MM.1S (cell line): ENCODE data around the gene PTRH1.

Source experiments
- DNase-seq: peaks from one replicate; pipeline ENCODE4 v3.0.0-alpha.2; 2015
- H2AFZ ChIP-seq: fragments of 300-600 bp; sonication (generic); 2 replicates; pipeline ENCODE4 v1.6.0; 2016; ENCODE audit warnings: antibody characterized with exemption, low read length
- H3F3A ChIP-seq: fragments of 300-600 bp; sonication (generic); 2 replicates; pipeline ENCODE4 v1.6.1; 2016; ENCODE audit warnings: mild to moderate bottlenecking, antibody characterized with exemption, low read length, moderate library complexity, mixed read lengths; ENCODE audit not compliant: insufficient read depth
- H3K27ac ChIP-seq: fragments of 300-600 bp; sonication (generic); 2 replicates; pipeline ENCODE4 v1.5.1; 2016; ENCODE audit warnings: mild to moderate bottlenecking, low read length
- H3K27me3 ChIP-seq: fragments of 300-600 bp; sonication (generic); replicated peaks from 2 replicates; pipeline ENCODE4 v1.6.0; 2016; ENCODE audit warnings: low read length; ENCODE audit not compliant: insufficient read depth
- H3K36me3 ChIP-seq: fragments of 300-600 bp; sonication (generic); replicated peaks from 2 replicates; pipeline ENCODE4 v1.6.1; 2016; ENCODE audit warnings: mild to moderate bottlenecking, low read length, mixed read lengths; ENCODE audit not compliant: insufficient read depth
- H3K4me1 ChIP-seq: fragments of 300-600 bp; sonication (generic); 2 replicates; pipeline ENCODE4 v1.6.1; 2016; ENCODE audit warnings: low read length, mixed read lengths
- H3K4me2 ChIP-seq: fragments of 300-600 bp; sonication (generic); 2 replicates; pipeline ENCODE4 v1.6.0; 2016; ENCODE audit warnings: low read depth, low read length
- H3K4me3 ChIP-seq: fragments of 300-600 bp; sonication (generic); 2 replicates; pipeline ENCODE4 v1.5.1; 2016; ENCODE audit warnings: low read length, mixed read lengths
- H3K79me2 ChIP-seq: fragments of 300-600 bp; sonication (generic); 2 replicates; pipeline ENCODE4 v1.6.1; 2016; ENCODE audit warnings: mixed run types, low read length, mixed read lengths
- H3K9ac ChIP-seq: fragments of 300-600 bp; sonication (generic); 2 replicates; pipeline ENCODE4 v1.6.1; 2016; ENCODE audit warnings: low read length, mixed read lengths
- H3K9me2 ChIP-seq: fragments of 300-600 bp; sonication (generic); replicated peaks from 2 replicates; pipeline ENCODE4 v1.6.1; 2016; ENCODE audit warnings: mild to moderate bottlenecking, low read length, mixed read lengths; ENCODE audit not compliant: insufficient read depth
- H3K9me3 ChIP-seq: fragments of 300-600 bp; sonication (generic); replicated peaks from 2 replicates; pipeline ENCODE4 v1.6.1; 2016; ENCODE audit warnings: mild to moderate bottlenecking, low read length, mixed read lengths; ENCODE audit not compliant: insufficient read depth
- H4K20me1 ChIP-seq: fragments of 300-600 bp; sonication (generic); 2 replicates; pipeline ENCODE4 v1.6.1; 2016; ENCODE audit warnings: mild to moderate bottlenecking, low read length, moderate library complexity, mixed read lengths; ENCODE audit not compliant: insufficient read depth
- EZH2 ChIP-seq: fragments of 300-600 bp; sonication (generic); optimal IDR thresholded peaks from 2 replicates; pipeline ENCODE3; 2017; ENCODE audit warnings: low read depth, mild to moderate bottlenecking, antibody characterized with exemption, low read length, mixed read lengths
- EZH2phosphoT487 ChIP-seq: fragments of 300-600 bp; sonication (generic); IDR thresholded peaks from 2 replicates; pipeline ENCODE4 v1.6.1; 2018; ENCODE audit warnings: antibody characterized with exemption, low read length
- TF ChIP-seq, protein P1 (sequence below): fragments of 300-600 bp; sonication (generic); IDR thresholded peaks from 2 replicates; pipeline ENCODE4 v1.5.1; 2016; ENCODE audit warnings: antibody characterized with exemption, low read length, mixed read lengths

Gene PTRH1

DNA sequence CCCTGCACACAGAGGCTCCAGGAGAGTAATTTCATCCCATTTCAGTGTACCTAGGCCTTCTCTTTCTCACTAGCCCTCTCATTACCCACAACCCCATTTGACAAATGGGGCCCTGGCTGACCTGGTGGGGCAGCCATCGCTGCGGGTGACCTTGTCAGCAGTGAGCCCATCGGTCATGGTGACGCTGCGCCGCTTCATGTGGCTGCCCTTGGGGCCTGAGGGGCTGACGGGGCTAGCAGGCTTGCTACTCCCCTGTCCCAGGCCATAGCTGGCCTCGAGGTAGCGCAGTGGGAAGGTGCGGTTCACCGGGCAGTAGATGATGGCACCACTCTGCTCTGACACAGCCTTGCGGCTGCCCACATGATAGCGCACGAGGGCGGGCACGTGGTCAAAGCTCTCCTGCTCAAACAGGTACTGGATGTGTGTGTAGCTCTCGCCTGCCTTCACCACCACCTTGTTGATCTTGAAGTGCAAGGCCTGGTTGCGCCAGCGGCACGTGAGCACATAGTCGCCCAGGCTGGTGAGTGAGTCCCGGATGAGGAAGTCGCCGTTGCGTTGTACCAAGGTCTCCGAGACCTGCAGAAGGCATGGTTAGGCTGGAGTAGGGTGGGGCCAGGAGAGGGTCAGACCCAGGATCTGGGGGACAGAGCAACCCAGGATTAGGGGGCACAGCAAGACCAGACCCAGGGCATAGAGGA lies 33.8 kb upstream of the PTRH1 start:
- no peak overlapping the region for H3K27ac ChIP-seq
- H3K9me3 ChIP-seq = no peaks in the 10 kb centered on the region
- no peaks in the 10 kb centered on the region for H3K9me2 ChIP-seq
- no peak overlapping the region for H2AFZ ChIP-seq
- H3K4me2 ChIP-seq = no peak overlapping the region
- TF ChIP-seq, protein P1, sequence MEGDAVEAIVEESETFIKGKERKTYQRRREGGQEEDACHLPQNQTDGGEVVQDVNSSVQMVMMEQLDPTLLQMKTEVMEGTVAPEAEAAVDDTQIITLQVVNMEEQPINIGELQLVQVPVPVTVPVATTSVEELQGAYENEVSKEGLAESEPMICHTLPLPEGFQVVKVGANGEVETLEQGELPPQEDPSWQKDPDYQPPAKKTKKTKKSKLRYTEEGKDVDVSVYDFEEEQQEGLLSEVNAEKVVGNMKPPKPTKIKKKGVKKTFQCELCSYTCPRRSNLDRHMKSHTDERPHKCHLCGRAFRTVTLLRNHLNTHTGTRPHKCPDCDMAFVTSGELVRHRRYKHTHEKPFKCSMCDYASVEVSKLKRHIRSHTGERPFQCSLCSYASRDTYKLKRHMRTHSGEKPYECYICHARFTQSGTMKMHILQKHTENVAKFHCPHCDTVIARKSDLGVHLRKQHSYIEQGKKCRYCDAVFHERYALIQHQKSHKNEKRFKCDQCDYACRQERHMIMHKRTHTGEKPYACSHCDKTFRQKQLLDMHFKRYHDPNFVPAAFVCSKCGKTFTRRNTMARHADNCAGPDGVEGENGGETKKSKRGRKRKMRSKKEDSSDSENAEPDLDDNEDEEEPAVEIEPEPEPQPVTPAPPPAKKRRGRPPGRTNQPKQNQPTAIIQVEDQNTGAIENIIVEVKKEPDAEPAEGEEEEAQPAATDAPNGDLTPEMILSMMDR = no peak
- TF ChIP-seq EZH2 (no peak), EZH2phosphoT487 (no peak)
- no peaks in the 10 kb centered on the region for H3F3A ChIP-seq
- no peaks in the 10 kb centered on the region for H4K20me1 ChIP-seq
- H3K4me1 ChIP-seq = no peaks in the 10 kb centered on the region
- no peak overlapping the region for H3K4me3 ChIP-seq
- no peak for DNase-seq
- H3K79me2 ChIP-seq = no peaks in the 10 kb centered on the region
- H3K36me3 ChIP-seq = no peaks in the 10 kb centered on the region
- no peaks in the 10 kb centered on the region for H3K27me3 ChIP-seq
- no peak overlapping the region for H3K9ac ChIP-seq

DNA sequence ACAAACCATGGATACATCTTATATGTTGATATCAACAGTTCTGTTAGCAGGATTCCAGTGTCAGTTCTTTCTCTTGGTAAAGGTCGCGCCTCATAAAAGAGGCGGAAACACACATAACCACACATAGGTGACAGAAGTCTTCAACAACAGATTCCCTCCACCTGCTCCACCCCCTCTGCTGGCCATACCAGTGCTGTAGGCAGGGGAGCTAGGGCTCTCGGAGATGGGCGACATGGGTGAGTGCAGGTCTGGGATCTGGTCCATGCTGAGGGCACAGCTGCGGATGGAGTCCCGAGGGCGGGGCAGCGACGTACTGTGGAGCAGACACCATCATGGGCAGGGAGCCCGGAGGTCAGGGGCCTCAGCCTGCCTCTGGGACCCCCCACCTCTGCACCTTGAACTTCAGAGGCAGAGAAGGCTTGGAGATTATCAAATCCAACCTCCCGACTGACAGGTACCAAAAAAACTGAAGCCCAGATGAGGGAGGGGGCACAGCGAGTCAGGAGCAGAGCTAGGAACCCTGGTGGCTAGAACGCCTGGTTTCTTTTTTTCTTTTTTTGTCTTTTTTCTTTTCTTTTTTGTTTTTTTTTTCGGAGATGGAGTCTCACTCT lies 31.6 kb upstream of the PTRH1 start:
- H3K4me1 ChIP-seq = no peaks in the 10 kb centered on the region
- H3K36me3 ChIP-seq = no peaks in the 10 kb centered on the region
- H3K9me3 ChIP-seq = no peaks in the 10 kb centered on the region
- DNase-seq = no peak
- H3K27me3 ChIP-seq = no peaks in the 10 kb centered on the region
- no peak overlapping the region for H3K4me2 ChIP-seq
- no peak overlapping the region for H2AFZ ChIP-seq
- no peaks in the 10 kb centered on the region for H4K20me1 ChIP-seq
- no peak overlapping the region for H3K4me3 ChIP-seq
- TF ChIP-seq EZH2 (no peak), EZH2phosphoT487 (no peak)
- TF ChIP-seq, protein P1 = no peak
- H3K79me2 ChIP-seq = no peaks in the 10 kb centered on the region
- H3K9me2 ChIP-seq = no peaks in the 10 kb centered on the region
- H3F3A ChIP-seq = no peaks in the 10 kb centered on the region
- H3K9ac ChIP-seq = no peak overlapping the region
- no peak overlapping the region for H3K27ac ChIP-seq

DNA sequence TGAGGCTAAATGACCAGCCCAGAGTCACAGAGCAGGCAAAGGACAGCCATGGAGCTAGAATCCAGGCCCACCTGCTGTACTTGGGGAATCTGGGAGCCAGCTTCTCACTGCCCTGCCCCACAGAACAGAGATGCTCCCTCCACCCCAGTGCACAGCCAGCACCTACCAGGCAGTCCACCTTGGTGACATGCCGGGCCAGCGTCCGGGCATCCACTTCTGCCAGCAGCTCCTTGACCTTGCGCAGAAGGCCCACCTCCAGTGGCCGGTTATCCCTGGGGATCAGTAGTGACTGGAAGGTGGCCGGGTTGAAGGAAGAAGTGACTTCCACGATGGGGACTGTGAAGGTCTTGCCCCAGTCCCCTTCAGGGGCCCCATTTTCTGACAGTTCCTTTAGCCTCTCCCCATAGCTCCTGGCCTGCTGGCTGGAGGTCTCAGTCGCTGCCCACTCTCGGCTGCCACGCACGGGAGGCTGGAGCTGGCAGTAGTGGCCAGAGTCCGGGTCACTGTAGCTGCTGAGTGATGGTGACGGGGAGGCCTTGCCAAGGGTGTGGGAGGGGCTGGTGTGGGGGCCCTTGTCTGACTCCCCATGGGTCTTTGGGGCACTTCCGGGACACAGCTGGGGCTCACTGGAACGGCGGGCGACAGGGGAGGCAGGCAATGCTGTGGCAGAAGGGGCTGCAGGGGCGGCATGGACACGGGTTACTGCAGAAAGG lies 29.1 kb upstream of the PTRH1 start:
- H2AFZ ChIP-seq = no peak overlapping the region
- no peaks in the 10 kb centered on the region for H3K27me3 ChIP-seq
- no peaks in the 10 kb centered on the region for H3K9me3 ChIP-seq
- H4K20me1 ChIP-seq = no peaks in the 10 kb centered on the region
- H3K79me2 ChIP-seq = no peaks in the 10 kb centered on the region
- H3K4me1 ChIP-seq = no peaks in the 10 kb centered on the region
- H3F3A ChIP-seq = no peaks in the 10 kb centered on the region
- H3K27ac ChIP-seq = no peak overlapping the region
- no peak for TF ChIP-seq EZH2phosphoT487
- TF ChIP-seq EZH2 = no peak
- TF ChIP-seq, protein P1 = no peak
- H3K9ac ChIP-seq = no peak overlapping the region
- no peak overlapping the region for H3K4me3 ChIP-seq
- H3K9me2 ChIP-seq = no peaks in the 10 kb centered on the region
- H3K4me2 ChIP-seq = no peak overlapping the region
- no peaks in the 10 kb centered on the region for H3K36me3 ChIP-seq
- DNase-seq = no peak
